ENCODE measurements around the gene JTB.
A peak's percentile ranks its signal among the peaks of the same experiment; 100 is the strongest.

The JTB gene

GRCh38 chr1:153945131-153945794, 32.2 kb downstream of the JTB start:
- no peaks in the 10 kb centered on the region for H3K27me3 ChIP-seq (ENCODE audit: control insufficient read depth, insufficient read depth, low read length)
- H3K4me3 ChIP-seq (ENCODE audit: low read length): peak overlapping the region; percentile 91
- peak overlapping the region; percentile 92 for H3K9ac ChIP-seq (ENCODE audit: low read length)
- H3K36me3 ChIP-seq (ENCODE audit: control insufficient read depth, insufficient read depth, low read length): peaks cover 9% of the 10 kb centered on the region
- peaks cover 19% of the 10 kb centered on the region for H3K4me1 ChIP-seq (ENCODE audit: control insufficient read depth, insufficient read depth, low read length)
- no peaks in the 10 kb centered on the region for H3K9me3 ChIP-seq (ENCODE audit: control insufficient read depth, low read length)

- Histone ChIP-seq H3K36me3 (ENCODE audit: control insufficient read depth, insufficient read depth, low read length) (peaks cover 9% of the 10 kb centered on the region), H3K9ac (ENCODE audit: low read length) (peak overlapping the region; percentile 92), H3K9me3 (ENCODE audit: control insufficient read depth, low read length) (no peaks in the 10 kb centered on the region), H3K27me3 (ENCODE audit: control insufficient read depth, insufficient read depth, low read length) (no peaks in the 10 kb centered on the region), H3K4me1 (ENCODE audit: control insufficient read depth, insufficient read depth, low read length) (peaks cover 19% of the 10 kb centered on the region), H3K4me3 (ENCODE audit: low read length) (peak overlapping the region; percentile 91)
Observed at GRCh38 chr1:153944827-153945117, 32.7 kb downstream of the JTB start.

GRCh38 chr1:153944005-153944826, 33.3 kb downstream of the JTB start:
- H3K4me3 ChIP-seq (ENCODE audit: low read length): no peak overlapping the region
- peaks cover 19% of the 10 kb centered on the region for H3K4me1 ChIP-seq (ENCODE audit: control insufficient read depth, insufficient read depth, low read length)
- H3K9me3 ChIP-seq (ENCODE audit: control insufficient read depth, low read length): no peaks in the 10 kb centered on the region
- H3K9ac ChIP-seq (ENCODE audit: low read length): peak overlapping the region; percentile 92
- no peaks in the 10 kb centered on the region for H3K27me3 ChIP-seq (ENCODE audit: control insufficient read depth, insufficient read depth, low read length)
- H3K36me3 ChIP-seq (ENCODE audit: control insufficient read depth, insufficient read depth, low read length): peaks cover 8% of the 10 kb centered on the region

- no peaks in the 10 kb centered on the region for H3K27me3 ChIP-seq (ENCODE audit: control insufficient read depth, insufficient read depth, low read length)
- peaks cover 19% of the 10 kb centered on the region for H3K4me1 ChIP-seq (ENCODE audit: control insufficient read depth, insufficient read depth, low read length)
- no peak overlapping the region for H3K9ac ChIP-seq (ENCODE audit: low read length)
- H3K4me3 ChIP-seq (ENCODE audit: low read length): no peak overlapping the region
- no peaks in the 10 kb centered on the region for H3K36me3 ChIP-seq (ENCODE audit: control insufficient read depth, insufficient read depth, low read length)
- H3K9me3 ChIP-seq (ENCODE audit: control insufficient read depth, low read length): no peaks in the 10 kb centered on the region
Observed at GRCh38 chr1:153942766-153943549, 34.5 kb downstream of the JTB start.

DNA sequence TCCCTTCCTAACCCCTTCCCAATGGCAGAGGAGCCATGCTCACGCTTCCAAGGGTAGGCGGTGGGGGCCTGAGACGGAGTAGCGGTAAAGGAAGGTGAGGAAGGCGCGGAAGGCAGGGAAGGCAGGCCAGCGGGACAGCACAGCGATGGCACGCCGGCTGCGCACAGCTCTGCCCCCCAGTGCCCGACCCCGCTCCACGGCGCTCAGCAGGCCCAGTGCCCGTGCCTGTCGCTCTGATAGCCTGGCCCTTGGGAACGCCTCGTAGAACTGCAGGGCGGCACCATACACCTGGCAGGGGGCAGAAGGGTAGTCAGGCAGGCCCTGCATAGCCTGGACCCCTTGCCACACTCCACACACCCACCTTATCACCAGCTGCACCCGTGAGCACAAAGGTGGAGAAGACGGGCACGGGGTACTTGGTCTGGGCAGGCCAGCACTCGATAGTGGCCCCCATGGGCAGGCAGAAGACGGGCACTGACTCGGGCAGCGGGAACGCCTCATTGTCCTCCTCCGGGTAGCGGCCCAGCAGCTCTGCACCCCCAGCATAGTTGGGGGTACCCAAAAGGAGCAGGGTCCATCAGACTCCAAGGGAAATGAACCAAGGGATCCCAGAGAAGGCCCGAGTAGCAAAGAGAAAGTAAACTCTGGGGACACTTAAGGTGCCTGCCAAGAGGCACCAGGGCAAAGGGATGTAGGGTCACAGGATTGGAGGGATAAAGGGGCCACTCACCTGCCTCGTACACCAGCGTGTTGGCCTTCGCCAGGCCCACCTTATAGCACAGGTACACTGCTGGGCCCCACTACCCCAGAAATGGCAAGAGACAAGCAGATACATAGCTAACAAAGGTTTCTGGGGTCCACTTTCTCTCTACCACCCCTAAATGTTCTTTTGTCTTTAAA, 35.4 kb downstream of the JTB start:
- Histone ChIP-seq H3K4me1 (ENCODE audit: control insufficient read depth, insufficient read depth, low read length) (peaks cover 18% of the 10 kb centered on the region), H3K4me3 (ENCODE audit: low read length) (no peak overlapping the region), H3K27me3 (ENCODE audit: control insufficient read depth, insufficient read depth, low read length) (no peaks in the 10 kb centered on the region), H3K36me3 (ENCODE audit: control insufficient read depth, insufficient read depth, low read length) (peaks cover 3% of the 10 kb centered on the region), H3K9me3 (ENCODE audit: control insufficient read depth, low read length) (no peaks in the 10 kb centered on the region), H3K9ac (ENCODE audit: low read length) (no peak overlapping the region)

GRCh38 chr1:153940756-153941155, 36.7 kb downstream of the JTB start:
- H3K4me3 ChIP-seq (ENCODE audit: low read length): no peak overlapping the region
- H3K9ac ChIP-seq (ENCODE audit: low read length): no peak overlapping the region
- peaks cover 13% of the 10 kb centered on the region for H3K4me1 ChIP-seq (ENCODE audit: control insufficient read depth, insufficient read depth, low read length)
- no peaks in the 10 kb centered on the region for H3K9me3 ChIP-seq (ENCODE audit: control insufficient read depth, low read length)
- no peaks in the 10 kb centered on the region for H3K27me3 ChIP-seq (ENCODE audit: control insufficient read depth, insufficient read depth, low read length)
- H3K36me3 ChIP-seq (ENCODE audit: control insufficient read depth, insufficient read depth, low read length): peaks cover 15% of the 10 kb centered on the region

DNA sequence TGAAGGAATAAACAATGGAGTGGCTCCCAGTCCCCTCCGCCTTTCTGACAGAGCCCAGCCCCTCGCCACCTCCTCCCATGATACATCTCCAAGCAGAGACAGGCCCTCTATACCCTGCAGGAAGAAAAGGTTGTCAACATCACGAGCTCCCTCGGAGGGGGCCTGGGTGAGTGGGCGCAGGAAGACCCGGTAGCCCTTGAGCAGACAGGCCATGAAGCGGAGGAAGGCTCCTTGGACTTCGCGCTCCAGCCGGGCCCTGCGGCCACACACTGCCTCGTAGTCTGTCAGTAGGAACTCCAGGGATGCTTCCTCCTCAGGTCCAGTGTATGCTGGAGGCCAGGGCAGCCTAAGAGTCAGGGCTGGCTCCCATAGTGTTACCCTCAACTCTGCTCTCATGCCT, 38.0 kb downstream of the JTB start:
- H3K36me3 ChIP-seq (ENCODE audit: control insufficient read depth, insufficient read depth, low read length): peaks cover 18% of the 10 kb centered on the region
- H3K9ac ChIP-seq (ENCODE audit: low read length): no peak overlapping the region
- no peaks in the 10 kb centered on the region for H3K9me3 ChIP-seq (ENCODE audit: control insufficient read depth, low read length)
- peaks cover 1% of the 10 kb centered on the region for H3K4me1 ChIP-seq (ENCODE audit: control insufficient read depth, insufficient read depth, low read length)
- no peak overlapping the region for H3K4me3 ChIP-seq (ENCODE audit: low read length)
- H3K27me3 ChIP-seq (ENCODE audit: control insufficient read depth, insufficient read depth, low read length): no peaks in the 10 kb centered on the region

- peaks cover 18% of the 10 kb centered on the region for H3K36me3 ChIP-seq (ENCODE audit: control insufficient read depth, insufficient read depth, low read length)
- no peaks in the 10 kb centered on the region for H3K27me3 ChIP-seq (ENCODE audit: control insufficient read depth, insufficient read depth, low read length)
- no peak overlapping the region for H3K9ac ChIP-seq (ENCODE audit: low read length)
- H3K4me3 ChIP-seq (ENCODE audit: low read length): no peak overlapping the region
- H3K4me1 ChIP-seq (ENCODE audit: control insufficient read depth, insufficient read depth, low read length): no peaks in the 10 kb centered on the region
- no peaks in the 10 kb centered on the region for H3K9me3 ChIP-seq (ENCODE audit: control insufficient read depth, low read length)
Observed at GRCh38 chr1:153938996-153939395, 38.5 kb downstream of the JTB start.

GRCh38 chr1:153937331-153937730, 40.1 kb downstream of the JTB start:
- H3K9me3 ChIP-seq (ENCODE audit: control insufficient read depth, low read length): no peaks in the 10 kb centered on the region
- no peaks in the 10 kb centered on the region for H3K4me1 ChIP-seq (ENCODE audit: control insufficient read depth, insufficient read depth, low read length)
- no peak overlapping the region for H3K9ac ChIP-seq (ENCODE audit: low read length)
- no peaks in the 10 kb centered on the region for H3K27me3 ChIP-seq (ENCODE audit: control insufficient read depth, insufficient read depth, low read length)
- peaks cover 18% of the 10 kb centered on the region for H3K36me3 ChIP-seq (ENCODE audit: control insufficient read depth, insufficient read depth, low read length)
- no peak overlapping the region for H3K4me3 ChIP-seq (ENCODE audit: low read length)

DNA sequence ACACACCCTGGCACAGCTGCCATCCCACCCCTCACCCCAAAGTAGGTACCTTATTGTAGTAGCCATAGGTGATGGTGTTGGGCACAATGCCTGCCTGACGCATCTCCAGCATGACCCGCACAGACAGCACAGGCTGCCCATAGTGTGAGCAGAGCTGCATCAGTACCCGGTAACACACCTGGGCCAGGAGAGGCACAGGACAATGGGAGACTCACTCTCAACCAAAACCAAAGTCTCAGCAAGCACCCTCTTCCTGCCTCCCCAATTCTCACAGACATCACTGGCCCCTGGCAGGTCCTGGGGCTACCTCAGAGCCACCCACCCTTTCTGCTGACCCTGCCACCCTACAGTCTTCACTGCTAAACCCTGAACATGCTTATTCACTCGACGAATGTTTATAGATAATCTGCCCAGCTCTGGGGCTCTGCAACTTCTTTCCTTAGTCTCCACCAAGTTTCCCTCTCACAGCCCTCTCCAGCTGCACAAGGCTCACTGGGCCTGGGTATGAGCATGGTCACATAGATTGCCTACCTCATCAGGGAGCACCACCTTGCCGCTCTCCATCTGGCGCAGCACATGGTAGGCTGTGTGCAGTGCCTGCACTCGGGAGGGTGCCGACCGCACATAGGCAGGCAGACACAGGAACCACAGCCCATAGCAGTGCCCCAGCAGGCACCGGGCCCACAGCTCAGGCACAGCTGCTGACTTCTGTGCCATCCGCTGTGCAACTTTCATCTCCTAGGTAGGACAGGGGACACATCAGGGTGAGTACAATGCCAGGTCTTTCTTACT, 41.3 kb downstream of the JTB start:
- H3K36me3 ChIP-seq (ENCODE audit: control insufficient read depth, insufficient read depth, low read length): peaks cover 18% of the 10 kb centered on the region
- no peak overlapping the region for H3K9ac ChIP-seq (ENCODE audit: low read length)
- no peaks in the 10 kb centered on the region for H3K4me1 ChIP-seq (ENCODE audit: control insufficient read depth, insufficient read depth, low read length)

GRCh38 chr1:153934746-153935145, 42.7 kb downstream of the JTB start:
- Histone ChIP-seq H3K9ac (ENCODE audit: low read length) (no peak overlapping the region), H3K9me3 (ENCODE audit: control insufficient read depth, low read length) (no peaks in the 10 kb centered on the region), H3K4me1 (ENCODE audit: control insufficient read depth, insufficient read depth, low read length) (no peaks in the 10 kb centered on the region), H3K4me3 (ENCODE audit: low read length) (no peak overlapping the region), H3K36me3 (ENCODE audit: control insufficient read depth, insufficient read depth, low read length) (peaks cover 18% of the 10 kb centered on the region), H3K27me3 (ENCODE audit: control insufficient read depth, insufficient read depth, low read length) (no peaks in the 10 kb centered on the region)

More for the DNA sequence above, 41.3 kb downstream of the JTB start:
- Histone ChIP-seq H3K4me3 (ENCODE audit: low read length) (no peak overlapping the region), H3K9me3 (ENCODE audit: control insufficient read depth, low read length) (no peaks in the 10 kb centered on the region), H3K27me3 (ENCODE audit: control insufficient read depth, insufficient read depth, low read length) (no peaks in the 10 kb centered on the region)

All from mucosa of stomach (tissue), 1 donor.